SH-SY5Y (cell line): Measurements from ENCODE around the gene AOPEP.

Experiments used
- GATA2 ChIP-seq: IDR thresholded peaks from 2 replicates; pipeline ENCODE4 v1.6.1; 2011; ENCODE audit warnings: mild to moderate bottlenecking, low read depth, low read length
- GATA3 ChIP-seq: IDR thresholded peaks from 2 replicates; pipeline ENCODE4 v1.6.1; 2011; ENCODE audit warnings: low read depth, mild to moderate bottlenecking, low read length, moderate library complexity

Gene AOPEP

DNA sequence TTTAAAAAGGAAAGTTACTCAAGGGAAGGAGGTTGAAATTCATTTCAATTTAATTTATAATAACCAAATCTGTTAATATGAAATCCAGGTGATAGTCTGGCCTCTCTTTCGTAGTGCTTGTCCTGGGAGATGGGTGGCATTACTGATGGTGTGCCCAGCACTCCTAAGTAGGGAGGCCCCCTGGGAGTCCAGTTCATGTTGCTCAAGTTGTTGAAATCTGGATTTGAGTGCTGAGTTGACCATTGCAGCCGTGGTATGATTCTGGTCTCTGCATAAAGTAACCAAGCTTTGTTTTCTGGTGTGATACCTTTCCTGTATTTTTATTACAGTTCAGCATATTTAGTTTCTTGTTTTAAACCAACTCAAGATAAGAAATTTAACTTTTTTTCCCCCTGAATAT is 303.2 kb downstream of the AOPEP start:
- TF ChIP-seq GATA2 (no peak), GATA3 (no peak)

- TF ChIP-seq GATA2 (peak; percentile 91), GATA3 (peak; percentile 65)
Measured at GRCh38 chr9:95030344-95030743, 303.8 kb downstream of the AOPEP start.

DNA sequence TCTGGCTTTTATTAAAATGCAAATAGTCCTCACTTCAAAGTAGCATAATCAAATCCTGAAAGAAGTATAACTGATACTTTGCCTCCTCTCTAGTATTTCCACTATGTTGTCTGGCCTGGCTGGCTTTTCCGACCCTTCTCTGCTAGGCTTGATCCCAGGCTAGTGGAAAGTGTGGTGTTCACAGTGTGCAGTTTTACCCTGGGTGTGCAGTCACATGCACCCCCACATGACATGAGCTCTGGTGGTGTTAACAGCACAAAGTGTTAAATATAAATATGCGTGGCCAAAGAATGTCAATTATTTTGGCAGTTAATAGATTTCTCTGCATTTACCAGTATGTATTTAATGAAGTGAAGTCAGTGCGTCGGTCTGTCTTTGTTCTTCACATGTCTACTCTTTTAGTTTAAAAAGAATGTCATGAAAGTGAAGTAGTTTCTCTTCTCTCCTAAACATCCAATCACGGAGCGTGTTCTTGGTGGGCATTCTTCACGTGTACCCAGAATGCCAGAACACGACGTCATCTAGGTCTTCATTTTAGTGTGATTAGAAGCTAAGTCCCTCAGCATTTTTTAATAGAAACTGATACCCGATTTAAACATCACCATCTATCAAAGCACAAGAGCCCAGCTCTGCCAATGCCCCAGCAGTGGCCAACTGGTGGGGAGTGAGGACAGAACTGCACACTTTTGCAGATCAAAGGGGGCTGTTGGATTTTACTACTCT is 304.6 kb downstream of the AOPEP start:
- no peak for TF ChIP-seq GATA2
- no peak for TF ChIP-seq GATA3

GRCh38 chr9:95031711-95032461 is 305.4 kb downstream of the AOPEP start:
- no peak for TF ChIP-seq GATA3
- TF ChIP-seq GATA2, result no peak

- TF ChIP-seq GATA3, result no peak
- no peak for TF ChIP-seq GATA2
Measured at GRCh38 chr9:95032580-95033341, 306.3 kb downstream of the AOPEP start.

- TF ChIP-seq GATA3 (no peak), GATA2 (no peak)
Measured at GRCh38 chr9:95035846-95036245, 309.3 kb downstream of the AOPEP start.

DNA sequence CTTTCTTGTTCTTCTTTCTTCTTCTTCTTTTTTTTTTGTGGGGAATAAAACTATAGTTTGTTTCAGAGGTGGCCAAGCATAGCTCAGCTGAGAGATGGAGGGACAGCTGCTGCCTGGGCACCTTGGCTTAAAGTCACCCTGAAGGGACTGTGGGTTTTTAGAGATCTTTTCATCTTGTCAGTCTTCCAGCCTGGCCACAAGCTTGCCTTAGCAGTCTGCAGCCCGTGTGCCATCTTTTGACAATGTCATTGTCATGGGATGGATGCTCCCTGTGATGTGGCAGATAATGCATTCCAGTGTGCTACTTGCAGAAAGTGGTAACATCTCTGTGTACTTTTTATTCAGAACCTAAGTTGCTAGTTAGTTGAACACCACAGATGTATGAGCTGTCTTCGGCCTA is 310.2 kb downstream of the AOPEP start:
- TF ChIP-seq GATA2 (no peak), GATA3 (no peak)

- TF ChIP-seq GATA2 (no peak), GATA3 (no peak)
Measured at GRCh38 chr9:95037789-95038521, 311.5 kb downstream of the AOPEP start.

- no peak for TF ChIP-seq GATA3
- TF ChIP-seq GATA2, result no peak
Measured at GRCh38 chr9:95038666-95039065, 312.2 kb downstream of the AOPEP start.

DNA sequence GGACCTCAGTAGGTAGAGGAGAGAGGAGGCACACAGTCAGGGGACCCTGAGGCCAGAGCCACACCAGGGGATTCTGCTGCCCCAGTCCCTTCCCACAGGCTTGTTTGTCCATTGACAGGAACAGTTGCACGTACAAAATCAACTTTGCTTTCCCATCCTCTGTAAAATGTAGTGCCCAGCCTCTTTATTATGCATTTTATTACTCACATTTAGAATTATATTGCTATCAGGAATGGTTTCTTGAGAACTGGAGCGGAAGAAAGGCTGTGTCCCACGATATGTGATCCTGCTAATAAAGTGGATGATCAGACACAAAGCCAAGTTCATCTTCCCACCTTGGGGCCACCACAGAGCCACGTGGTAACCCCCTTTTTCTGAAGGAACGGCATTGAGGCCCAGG is 313.6 kb downstream of the AOPEP start:
- TF ChIP-seq GATA3 (no peak), GATA2 (no peak)

DNA sequence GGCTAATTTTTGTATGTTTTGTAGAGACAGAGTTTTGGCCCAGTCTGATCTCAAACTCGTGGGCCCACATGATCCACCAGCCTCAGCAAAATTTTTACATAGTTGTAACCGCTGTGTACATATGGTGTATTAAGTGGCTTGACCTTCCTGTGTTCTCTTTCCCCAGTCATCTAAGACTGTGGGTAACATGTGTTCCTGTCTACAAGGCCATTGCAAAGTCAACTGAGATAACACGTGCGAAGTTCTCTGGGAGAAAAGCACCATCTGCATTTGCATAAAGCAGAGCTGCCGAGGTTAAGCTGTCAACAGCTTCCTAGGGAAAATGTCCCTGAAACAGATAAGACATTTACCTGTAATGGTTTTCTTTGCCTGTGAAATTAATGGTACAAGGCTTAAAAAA is 317.3 kb downstream of the AOPEP start:
- TF ChIP-seq GATA2, result no peak
- TF ChIP-seq GATA3, result no peak

- TF ChIP-seq GATA2 (no peak), GATA3 (no peak)
Measured at GRCh38 chr9:95044731-95045508, 318.4 kb downstream of the AOPEP start.

DNA sequence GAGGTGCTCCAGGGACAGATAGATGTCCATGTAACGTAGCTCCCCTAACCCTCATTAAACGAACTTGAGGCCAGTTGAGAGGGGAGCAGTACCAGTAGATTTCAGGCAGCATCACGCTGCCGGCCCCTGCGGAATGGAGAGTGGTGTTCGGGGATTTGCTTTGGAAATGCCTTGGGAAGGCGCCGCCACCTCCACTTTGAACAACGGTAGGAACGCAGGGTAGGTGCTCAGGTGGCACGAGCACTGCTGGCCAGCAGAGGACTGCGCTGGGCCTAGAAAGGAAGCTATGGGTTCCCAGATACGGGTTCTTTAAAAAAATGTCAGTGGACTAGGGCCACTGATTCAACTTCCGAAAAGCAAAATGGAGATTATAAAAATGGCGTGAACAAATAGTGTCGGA is 319.3 kb downstream of the AOPEP start:
- TF ChIP-seq GATA2 (no peak), GATA3 (no peak)
